GM20431 (cell line): ENCODE data around the gene AHNAK2.
"Not testable (repeated sequence)": the region's sequence is repeated elsewhere in the genome, so short reads cannot be mapped to it uniquely, and the experiment has no call there.

Experiments used
- in situ Hi-C: fragments of 300-500 bp; cut with MseI, MboI; formaldehyde crosslinking; loops from one replicate; pipeline ENCODE4 v1.15.0; 2020; ENCODE audit warnings: low sequenced_read_pairs; ENCODE audit not compliant: unreplicated experiment

Gene AHNAK2

DNA sequence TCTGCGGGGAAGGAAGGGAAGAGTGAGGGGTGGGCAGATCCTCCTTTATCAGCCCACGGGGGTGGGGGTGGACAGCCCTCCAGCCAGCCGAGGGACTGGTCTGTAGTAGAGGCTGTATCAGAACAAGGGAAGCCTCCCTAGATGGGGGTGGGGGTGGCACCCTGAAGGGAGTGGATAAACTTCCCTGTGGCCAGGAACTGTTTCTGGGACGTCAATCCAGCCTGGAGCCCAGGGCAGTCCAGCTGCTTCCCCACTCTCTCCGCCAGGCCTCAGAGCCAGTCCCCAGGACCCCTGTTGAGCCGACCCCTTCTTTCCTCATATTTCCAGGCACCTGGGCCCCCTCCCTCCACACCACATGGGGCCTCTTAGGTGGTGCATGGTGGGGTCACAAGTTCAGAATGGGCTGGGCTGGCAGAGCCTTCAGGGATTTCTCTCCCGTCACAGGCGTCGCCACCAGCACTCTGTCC lies 46.8 kb downstream of the AHNAK2 start:
- in situ Hi-C loops, result no loop called here

DNA sequence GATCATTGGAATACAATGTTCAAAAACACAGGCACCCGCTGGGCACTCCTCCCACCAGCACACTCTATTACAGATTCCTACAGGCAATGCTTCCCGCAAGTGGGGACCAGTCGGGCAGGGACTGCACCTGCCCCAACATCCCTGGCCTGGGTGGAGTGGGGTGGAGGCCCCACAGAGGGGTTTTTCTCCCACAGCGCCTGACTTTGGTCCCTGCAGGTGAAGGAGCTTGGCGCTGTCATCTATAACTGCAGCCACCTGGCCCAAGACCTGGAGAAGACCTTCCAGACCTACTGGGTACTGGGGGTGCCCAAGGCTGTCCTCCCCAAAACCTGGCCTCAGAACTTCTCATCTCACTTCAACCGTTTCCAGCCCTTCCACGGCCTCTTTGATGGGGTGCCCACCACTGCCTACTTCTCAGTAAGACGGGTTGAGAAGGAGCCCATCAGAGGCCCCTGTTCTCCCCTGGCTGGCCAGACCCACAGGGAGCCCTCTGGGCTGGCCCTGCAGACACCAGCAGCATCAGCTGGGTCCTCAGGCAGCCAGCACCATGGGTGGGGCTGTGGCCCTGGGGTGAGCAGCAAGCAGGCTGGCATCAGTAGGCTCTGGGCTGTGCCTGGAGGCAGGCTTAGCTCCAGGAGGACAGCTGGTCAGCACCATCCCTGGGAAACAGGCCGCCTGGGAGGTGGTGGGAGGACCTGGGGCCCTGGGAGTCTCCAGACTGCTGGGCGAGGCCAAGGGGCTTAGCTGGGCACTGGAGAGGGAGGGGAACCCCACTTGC lies 47.5 kb downstream of the AHNAK2 start:
- in situ Hi-C loops, result no loop called here

DNA sequence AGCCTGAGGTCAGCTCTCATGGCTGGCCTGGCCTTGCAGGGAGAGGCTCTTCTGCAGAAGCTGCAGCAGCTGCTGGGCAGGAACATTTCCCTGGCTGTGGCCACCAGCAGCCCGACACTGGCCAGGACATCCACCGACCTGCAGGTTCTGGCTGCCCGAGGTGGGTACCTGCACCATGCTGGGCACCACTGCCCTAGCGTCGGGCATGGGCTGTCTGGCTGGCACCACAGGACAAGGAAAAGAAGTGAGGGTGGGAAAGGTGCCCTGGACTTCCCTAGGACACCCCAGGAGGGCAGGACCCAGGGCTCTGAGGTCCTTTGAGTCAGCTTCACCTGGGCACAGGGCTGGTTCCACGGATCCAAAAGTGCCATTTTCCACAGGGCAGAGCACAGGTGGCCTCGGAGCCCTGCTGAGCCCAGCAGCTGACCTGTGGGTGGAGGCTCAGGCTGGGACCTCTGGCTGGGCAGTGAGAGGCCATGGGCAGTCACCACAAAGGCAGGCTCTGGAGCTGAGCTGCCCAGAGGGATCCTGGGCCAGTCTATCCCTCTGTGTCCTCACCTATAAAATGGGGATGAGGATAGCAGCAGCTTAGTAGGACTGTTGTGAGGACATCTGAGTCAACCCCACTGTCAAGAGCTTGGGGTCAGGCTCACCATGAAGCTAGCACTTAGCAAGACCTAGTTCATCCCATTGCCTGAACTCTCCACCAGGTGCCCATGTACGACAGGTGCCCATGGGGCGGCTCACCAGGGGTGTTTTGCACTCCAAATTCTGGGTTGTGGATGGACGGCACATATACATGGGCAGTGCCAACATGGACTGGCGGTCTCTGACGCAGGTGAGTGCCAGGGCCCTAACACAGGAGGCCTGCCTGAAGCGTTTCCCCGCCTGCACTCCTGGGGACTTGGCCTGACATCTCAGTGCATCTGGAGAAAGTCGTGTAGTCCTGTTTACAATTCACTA lies 48.6 kb downstream of the AHNAK2 start:
- in situ Hi-C loops, result no loop called here

DNA sequence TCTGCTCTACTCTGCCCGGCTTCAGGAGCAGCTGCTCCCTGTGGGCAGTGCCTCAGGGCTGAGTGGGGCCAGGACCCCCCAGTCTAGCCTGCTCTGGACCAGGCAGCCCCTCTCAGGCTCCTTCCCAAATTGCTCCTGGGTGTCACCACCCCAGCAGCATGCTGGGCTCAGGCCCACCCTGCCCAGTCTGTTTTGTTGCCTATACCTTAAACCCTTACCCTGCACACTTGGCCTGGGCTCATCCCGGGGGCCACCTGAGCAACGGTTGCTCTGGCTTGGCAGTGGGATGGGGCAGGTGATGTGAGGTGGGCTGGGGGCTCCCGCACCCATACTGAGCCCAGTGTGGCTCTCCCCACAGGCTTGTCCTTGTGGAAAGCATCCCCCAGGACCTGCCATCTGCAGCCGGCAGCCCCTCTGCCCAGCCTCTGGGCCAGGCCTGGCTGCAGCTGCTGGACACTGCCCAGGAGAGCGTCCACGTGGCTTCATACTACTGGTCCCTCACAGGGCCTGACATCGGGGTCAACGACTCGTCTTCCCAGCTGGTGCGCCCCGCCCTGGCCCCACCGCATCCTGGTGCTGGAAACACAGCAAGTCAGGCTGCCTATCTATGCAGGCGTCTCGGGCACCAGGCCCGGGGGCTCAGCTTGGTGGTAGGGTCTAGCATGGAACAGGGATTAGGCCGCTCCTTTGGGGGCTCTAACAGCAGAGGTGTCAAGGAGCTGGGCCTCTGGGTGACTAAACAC lies 49.6 kb downstream of the AHNAK2 start:
- in situ Hi-C loops, result no loop called here

DNA sequence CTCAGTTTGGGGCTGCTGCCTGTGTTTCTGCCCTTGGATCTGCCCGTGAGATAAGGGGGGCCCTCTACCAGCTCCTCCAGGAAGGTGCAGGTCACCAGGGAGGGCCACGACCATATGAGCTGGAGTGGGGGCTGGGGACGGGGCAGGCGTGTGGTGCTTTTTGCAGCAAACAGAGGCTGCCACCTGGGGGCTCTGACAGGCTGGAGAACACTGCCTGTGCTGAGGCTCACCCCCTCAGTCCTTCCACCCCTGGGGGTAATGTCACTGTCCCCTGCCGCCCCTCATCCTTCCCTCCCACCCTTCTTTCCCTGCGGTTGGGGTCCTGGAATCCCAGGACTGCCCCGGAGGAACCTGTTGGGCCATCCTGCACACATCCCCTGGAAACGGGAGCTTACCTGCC lies 50.3 kb downstream of the AHNAK2 start:
- in situ Hi-C loops, result no loop called here

GRCh38 chr14:104927432-104927816 lies 50.8 kb downstream of the AHNAK2 start:
- in situ Hi-C loops, result no loop called here

DNA sequence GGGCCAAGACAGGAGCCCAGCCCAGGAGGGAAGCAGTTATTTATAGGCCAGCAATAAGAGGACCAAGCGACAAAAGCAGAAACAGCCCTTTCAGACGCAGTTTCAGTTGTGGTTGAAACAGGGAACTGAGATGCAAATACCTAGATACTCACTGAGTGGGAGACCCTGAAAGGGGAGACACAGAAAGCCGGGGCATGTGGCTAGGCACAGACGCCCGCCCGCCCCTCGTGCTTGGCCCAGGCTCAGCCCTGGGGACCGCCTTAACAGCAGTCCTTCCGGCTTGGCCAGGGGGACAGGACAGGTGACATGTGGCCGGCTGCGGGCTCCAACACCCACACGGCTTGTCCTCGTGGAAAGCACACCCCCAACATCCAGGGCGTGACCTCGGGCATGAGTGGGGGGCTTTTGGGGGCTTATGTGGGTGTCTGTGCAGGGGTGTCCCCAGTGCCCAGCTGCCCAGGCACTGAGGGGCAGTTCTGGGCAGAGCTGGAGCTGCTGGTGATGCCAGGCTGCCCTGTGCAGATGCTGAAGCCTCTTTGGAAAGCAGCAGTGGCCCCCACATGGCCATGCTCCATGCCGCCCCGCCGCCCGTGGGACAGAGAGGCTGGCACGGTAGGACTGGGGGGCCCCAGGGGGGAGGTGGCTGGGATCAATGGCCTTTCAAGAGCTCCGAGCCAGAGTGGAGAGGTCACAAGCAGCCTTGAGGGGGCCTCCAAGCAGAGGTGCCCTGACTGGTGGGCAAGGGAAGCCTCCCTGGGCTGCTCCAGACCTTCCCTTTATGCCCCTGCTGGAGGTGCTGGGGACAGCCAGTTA lies 51.3 kb downstream of the AHNAK2 start:
- in situ Hi-C loops, result no loop called here

GRCh38 chr14:104925855-104926609 lies 52.1 kb downstream of the AHNAK2 start:
- in situ Hi-C loops, result no loop called here

GRCh38 chr14:104925214-104925854 lies 52.8 kb downstream of the AHNAK2 start:
- in situ Hi-C loops, result no loop called here

DNA sequence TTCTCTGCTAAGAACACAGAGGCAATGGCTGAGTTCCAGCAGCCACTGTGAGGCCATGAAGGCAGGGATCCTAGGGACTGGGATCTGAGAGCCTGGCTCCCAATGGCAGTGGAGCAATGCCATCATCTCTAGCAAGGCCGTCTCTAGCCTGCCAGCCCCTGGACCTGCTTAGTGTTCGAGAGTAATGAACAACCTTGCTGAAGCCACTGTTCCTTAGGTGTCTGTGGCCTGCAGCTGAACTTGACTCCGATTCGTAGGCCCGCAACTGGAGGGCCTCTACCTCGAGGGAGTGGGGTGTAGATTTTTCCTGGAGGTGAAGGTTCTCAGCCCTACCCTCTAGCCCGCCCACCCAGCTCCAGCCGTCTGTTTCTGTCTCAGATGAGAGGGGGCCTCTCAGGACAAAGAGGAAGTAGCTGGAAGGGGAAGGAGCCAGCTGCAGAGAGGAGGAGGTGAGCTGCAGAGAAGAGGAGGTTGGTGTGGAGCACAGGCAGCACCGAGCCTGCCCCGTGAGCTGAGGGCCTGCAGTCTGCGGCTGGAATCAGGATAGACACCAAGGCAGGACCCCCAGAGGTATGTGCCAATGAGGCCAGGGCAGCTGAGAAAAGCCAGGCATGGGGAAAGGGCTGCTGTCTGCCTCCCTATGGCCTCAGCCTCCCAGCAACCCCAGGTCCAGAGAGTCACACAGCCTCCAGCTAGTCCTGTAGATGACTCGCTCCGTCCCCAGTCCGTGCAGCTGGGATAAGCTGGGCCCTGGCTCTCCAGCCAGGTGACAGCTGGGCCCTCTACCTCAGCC lies 53.6 kb downstream of the AHNAK2 start, which contains the start of gene PLD4:
PLD4 (plus strand) TSS at position 459 of the 793 bp plus-strand sequence. CDS start 2,262 bp downstream, outside the sequence.
- in situ Hi-C loops, result no loop called here

- in situ Hi-C loops, result no loop called here
Observed at GRCh38 chr14:104923640-104924420, 54.3 kb downstream of the AHNAK2 start.

DNA sequence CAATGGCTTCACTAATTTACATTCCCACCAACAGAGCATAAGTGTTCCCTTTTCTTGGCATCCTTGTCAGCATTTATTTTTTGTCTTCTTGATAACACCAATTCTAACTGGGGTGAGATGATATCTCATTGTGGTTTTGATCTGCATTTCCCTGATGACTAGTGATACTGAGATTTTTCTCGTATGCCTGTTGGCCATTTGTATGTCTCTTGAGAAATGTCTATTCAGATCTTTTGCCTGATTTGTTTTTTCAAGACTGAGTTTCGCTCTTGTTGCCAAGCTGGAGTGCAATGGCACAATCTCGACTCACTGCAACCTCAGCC lies 58.2 kb downstream of the AHNAK2 start:
- in situ Hi-C loops, result no loop called here

DNA sequence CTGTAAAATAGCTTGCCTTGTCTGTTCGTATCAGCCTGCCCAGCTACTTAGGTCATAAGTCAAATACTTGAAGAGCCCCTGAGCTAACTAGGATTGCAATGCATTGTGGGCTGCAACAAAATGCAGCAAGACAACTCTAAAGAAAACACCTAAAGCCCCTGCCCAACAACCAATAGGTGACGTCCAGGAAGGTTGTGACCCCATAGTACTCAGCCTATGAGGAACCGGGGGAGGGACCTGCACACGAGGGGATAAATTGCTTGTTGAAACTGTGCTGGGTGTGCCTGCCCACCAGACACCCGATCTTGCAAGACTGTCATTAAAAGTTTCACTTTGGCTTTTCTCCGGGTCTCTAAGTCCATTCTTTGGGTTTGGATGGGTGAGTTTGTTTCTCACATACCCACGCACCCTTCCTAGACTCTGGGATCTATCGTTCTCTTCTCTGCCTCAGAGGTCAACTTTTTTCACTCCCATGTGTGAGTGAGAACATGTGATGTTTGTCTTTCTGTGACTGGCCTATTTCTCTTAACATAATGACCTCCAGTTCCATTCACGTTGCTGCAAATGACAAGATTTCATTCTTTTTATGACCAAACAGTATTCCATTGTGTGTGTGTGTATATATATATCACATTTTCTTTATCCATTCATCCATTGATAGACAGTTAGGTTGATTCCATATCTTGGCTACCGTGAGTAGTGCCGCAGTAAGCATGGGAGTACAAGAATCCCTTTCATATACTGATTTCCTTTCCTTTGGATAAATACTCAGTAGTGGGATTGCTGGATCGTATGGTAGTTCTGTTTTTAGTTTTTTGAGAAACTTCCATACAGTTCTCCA lies 58.8 kb downstream of the AHNAK2 start:
- in situ Hi-C loops, result not testable (repeated sequence)

- in situ Hi-C loops, result no loop called here
Observed at GRCh38 chr14:104917993-104918392, 60.2 kb downstream of the AHNAK2 start.

DNA sequence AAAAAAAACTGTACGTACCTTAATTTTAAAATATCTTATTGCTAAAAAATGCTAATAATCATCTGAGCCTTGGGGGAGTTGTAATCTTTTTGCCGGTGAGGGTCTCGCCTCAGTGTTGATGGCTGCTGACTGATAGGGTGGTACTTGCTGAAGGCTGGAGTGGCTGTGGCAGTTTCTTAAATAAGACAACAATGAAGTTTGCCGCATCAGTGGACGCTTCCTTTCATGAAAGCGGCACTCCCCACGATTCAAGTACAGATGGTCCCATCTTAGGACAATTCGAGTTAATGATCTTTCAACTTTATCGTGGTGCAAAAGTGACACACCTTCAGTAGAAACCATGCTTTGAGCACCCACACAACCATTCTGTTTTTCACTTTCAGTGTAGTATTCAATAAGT lies 61.1 kb downstream of the AHNAK2 start:
- in situ Hi-C loops, result no loop called here

DNA sequence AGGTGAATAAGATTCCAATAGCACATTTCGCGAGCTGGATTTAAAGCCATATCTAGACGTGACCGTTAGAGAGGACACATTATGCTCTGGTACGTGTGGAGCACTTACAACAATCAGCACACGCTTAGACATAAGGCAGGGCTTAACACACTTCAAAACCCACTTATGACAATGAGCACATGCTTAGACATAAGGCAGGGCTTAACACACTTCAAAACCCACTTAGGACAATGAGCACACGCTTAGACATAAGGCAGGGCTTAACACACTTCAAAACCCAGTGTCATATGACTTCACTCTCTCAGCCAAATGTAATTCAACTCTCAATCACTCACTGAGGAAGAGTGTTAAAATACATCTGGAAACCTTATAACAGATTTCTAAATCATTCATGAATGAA lies 64.7 kb downstream of the AHNAK2 start:
- in situ Hi-C loops, result no loop called here
